AG09309 (cell line): Measurements from ENCODE around the gene UST.
A peak's percentile ranks its signal among the peaks of the same experiment; 100 is the strongest.

ENCODE experiments used
- DNase-seq: peaks from one replicate; pipeline ENCODE4 v3.0.0-alpha.2; 2010; ENCODE audit warnings: low read depth
- H3K4me3 ChIP-seq: 2 replicates; pipeline ENCODE4 v1.5.1; 2011; ENCODE audit warnings: mild to moderate bottlenecking, low read depth, low read length, moderate library complexity; ENCODE audit not compliant: control insufficient read depth
- TF ChIP-seq, protein P1 (sequence below): IDR thresholded peaks from 2 replicates; pipeline ENCODE4 v1.5.1; 2011; ENCODE audit warnings: mild to moderate bottlenecking, low read depth, low read length, inconsistent platforms; ENCODE audit not compliant: insufficient read depth, control insufficient read depth; ENCODE audit errors: missing control alignments

Gene UST

DNA sequence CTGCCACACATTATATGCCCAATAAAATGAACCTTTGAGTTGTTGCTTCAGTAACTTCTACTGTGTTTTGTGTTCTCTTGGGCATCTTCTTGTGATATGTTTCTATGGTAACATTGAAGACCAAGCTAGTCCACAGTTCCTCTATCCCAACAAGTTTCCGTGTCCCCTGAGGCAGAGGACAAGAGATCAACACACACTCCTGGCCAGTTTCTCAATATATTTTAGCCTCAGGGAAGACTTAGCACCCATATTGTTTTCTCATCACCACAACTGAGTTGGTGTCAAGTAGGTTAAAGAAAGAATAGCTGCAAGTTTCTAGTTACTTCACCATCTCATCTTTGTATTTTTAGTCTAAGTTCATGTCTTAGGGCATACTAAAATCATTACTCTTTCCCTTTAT is 277.5 kb downstream of the UST start:
- no peak for DNase-seq
- H3K4me3 ChIP-seq = no peak overlapping the region

DNA sequence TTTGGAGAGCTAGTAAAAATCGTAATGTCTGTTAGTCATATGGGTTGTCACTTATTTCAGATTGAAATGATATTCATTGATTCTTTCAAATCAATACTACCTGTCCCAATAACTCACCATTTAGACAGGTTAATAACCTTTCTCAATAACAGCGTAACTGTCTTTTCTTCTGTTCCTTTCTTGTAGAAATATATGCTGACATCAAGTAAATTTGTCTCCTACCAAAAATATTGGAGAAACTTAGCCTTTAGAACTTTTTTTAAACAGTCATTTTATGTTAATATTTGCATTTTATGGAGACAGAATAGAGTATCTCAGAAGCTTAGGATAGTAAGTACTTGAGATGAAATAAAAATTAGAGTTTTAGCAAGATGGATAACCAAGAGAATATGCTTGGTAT is 278.2 kb downstream of the UST start:
- no peak for DNase-seq

More for the DNA sequence above, 277.5 kb downstream of the UST start:
- TF ChIP-seq, protein P1, sequence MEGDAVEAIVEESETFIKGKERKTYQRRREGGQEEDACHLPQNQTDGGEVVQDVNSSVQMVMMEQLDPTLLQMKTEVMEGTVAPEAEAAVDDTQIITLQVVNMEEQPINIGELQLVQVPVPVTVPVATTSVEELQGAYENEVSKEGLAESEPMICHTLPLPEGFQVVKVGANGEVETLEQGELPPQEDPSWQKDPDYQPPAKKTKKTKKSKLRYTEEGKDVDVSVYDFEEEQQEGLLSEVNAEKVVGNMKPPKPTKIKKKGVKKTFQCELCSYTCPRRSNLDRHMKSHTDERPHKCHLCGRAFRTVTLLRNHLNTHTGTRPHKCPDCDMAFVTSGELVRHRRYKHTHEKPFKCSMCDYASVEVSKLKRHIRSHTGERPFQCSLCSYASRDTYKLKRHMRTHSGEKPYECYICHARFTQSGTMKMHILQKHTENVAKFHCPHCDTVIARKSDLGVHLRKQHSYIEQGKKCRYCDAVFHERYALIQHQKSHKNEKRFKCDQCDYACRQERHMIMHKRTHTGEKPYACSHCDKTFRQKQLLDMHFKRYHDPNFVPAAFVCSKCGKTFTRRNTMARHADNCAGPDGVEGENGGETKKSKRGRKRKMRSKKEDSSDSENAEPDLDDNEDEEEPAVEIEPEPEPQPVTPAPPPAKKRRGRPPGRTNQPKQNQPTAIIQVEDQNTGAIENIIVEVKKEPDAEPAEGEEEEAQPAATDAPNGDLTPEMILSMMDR = no peak

DNA sequence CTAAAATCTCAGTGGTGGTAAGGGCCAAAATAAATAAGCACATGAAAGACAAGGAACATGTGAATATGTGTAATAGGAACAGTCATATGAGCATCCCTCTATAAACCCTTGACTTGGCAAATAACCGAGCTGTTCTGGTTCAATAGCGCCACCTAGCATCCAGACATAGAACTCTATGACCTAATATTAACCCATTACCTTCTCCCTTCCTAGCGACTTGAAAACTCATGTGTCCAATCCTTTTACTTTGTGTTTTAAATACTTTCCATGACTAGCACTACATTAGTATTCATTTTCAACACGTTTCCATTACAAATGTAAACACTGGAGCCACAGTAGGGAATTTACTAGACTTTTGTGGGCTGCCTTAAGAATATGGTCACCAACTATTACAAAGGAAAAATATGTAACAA is 279.7 kb downstream of the UST start:
- TF ChIP-seq, protein P1 = peak; percentile 66
- peak; percentile 88 for DNase-seq
- H3K4me3 ChIP-seq = no peak overlapping the region

More for the DNA sequence above, 278.2 kb downstream of the UST start:
- TF ChIP-seq, protein P1 = no peak
- H3K4me3 ChIP-seq = no peak overlapping the region

DNA sequence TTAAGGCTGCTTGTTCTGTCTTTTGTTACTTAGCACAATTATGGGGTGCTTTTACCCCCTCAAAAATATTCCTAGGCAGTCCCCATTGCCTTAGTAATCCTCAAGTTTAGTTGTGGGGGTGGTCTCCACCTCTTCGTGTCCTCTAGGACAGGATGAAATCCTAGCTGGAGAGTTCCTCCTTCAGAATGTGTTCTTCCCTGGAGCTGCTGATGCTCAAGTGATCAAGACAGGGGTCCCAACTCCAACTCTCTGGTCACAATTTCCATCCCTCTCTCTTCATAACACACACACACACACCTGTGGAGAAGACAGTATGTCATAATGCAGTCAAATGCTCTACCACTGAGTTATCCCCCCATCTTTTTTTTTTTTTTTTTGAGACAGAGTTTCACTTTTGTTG is 280.7 kb downstream of the UST start:
- no peak for DNase-seq
- H3K4me3 ChIP-seq = no peak overlapping the region
- TF ChIP-seq, protein P1 = no peak

DNA sequence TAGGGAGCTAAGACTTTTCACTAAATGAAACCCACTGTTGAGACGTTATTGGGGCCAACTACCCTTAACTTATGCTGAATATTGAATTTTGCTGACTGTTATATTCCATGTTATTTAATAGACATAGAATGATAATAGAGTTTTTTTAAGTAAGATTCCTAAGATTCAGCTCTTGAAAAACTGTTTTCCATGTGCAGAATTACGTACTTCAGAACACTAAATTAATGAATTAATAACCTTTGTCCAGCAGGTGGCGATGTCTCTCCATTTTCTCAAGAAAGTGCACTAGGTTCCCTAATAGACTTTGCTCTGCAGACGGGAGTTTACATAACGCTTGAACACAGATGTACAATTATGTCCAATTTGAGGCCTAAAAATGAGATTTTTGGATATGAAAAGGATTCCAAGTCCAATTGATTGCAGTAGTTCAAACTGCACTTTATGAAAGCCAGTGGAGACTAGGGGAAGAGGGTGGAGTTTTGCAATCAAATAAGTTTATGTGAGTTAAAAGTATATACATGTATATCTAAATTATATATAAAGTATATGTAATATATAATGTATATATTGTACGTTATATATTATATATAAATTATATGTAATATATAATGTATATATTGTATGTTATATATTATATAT is 282.1 kb downstream of the UST start:
- TF ChIP-seq, protein P1 = peak; percentile 49
- peak; percentile 91 for DNase-seq

DNA sequence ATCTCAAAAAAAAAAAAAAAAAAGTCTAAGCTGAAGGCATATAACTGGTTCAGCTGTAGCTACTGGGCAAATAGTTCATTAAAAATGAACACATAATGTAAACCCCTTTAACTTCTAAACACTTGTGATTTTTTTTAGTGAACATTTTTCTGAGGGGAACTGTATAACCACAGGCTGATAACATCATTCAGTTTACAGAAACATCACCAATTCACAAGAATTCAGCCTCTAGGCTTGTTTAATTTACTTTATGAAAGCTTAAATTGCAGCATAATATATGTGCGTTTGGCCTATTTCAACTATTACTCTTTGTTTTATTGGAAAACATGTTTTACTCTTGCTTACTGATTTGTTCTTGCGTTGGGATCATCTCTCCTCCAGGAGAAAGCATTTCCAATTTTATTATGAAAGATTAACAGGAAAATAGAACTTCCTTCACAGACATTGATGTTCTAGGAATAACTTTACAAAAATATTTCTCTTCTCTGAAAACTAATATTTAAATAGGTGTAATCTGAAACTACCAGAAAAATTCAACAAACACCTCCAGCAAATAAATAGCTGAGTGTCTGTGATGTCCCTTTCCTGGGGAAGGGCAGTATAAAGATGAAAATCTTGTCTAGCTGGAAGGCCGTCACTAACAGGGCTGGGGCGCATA is 284.5 kb downstream of the UST start:
- H3K4me3 ChIP-seq = peak overlapping the region; percentile 12
- DNase-seq = no peak
- TF ChIP-seq, protein P1 = no peak

More for the DNA sequence above, 282.1 kb downstream of the UST start:
- no peak overlapping the region for H3K4me3 ChIP-seq
